ENCODE data around the gene PCNX2.

The PCNX2 gene

GRCh38 chr1:233245191-233245765, 50.2 kb downstream of the PCNX2 start:
- TF ChIP-seq, protein P1, sequence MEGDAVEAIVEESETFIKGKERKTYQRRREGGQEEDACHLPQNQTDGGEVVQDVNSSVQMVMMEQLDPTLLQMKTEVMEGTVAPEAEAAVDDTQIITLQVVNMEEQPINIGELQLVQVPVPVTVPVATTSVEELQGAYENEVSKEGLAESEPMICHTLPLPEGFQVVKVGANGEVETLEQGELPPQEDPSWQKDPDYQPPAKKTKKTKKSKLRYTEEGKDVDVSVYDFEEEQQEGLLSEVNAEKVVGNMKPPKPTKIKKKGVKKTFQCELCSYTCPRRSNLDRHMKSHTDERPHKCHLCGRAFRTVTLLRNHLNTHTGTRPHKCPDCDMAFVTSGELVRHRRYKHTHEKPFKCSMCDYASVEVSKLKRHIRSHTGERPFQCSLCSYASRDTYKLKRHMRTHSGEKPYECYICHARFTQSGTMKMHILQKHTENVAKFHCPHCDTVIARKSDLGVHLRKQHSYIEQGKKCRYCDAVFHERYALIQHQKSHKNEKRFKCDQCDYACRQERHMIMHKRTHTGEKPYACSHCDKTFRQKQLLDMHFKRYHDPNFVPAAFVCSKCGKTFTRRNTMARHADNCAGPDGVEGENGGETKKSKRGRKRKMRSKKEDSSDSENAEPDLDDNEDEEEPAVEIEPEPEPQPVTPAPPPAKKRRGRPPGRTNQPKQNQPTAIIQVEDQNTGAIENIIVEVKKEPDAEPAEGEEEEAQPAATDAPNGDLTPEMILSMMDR (IDR thresholded peaks at IDR 0.05; ENCODE audit: low read depth, low read length, missing control alignments), result no peak
- H3K4me3 ChIP-seq (replicated peaks; ENCODE audit: low read depth, low read length), result no peak overlapping the region
- no peak for DNase-seq (ENCODE audit: extremely low read depth, low read depth)

DNA sequence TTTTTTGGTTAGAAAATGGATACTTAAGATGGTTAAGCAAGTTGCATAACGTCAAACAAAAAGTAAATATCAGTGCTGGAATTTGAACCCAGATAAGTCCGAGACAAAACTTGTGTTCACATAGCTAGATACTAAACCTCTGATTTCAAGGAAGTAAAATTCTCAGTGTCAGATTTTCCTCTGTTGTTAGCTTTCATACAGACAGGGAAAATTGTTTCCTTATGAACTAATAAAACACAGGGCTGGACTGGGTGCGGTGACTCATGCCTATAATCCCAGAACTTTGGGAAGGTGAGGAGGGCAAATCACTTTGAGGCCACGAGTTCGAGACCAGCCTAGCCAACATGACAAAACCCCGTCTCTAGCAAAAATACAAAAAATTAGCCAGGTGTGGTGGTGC, 51.3 kb downstream of the PCNX2 start:
- DNase-seq (ENCODE audit: extremely low read depth, low read depth), result no peak
- no peak overlapping the region for H3K4me3 ChIP-seq (replicated peaks; ENCODE audit: low read depth, low read length)
- TF ChIP-seq, protein P1 (IDR thresholded peaks at IDR 0.05; ENCODE audit: low read depth, low read length, missing control alignments), result no peak

- no peak for DNase-seq (ENCODE audit: extremely low read depth, low read depth)
- TF ChIP-seq, protein P1 (IDR thresholded peaks at IDR 0.05; ENCODE audit: low read depth, low read length, missing control alignments), result no peak
- H3K4me3 ChIP-seq (replicated peaks; ENCODE audit: low read depth, low read length), result no peak overlapping the region
Measured at GRCh38 chr1:233242827-233243483, 52.6 kb downstream of the PCNX2 start.

DNA sequence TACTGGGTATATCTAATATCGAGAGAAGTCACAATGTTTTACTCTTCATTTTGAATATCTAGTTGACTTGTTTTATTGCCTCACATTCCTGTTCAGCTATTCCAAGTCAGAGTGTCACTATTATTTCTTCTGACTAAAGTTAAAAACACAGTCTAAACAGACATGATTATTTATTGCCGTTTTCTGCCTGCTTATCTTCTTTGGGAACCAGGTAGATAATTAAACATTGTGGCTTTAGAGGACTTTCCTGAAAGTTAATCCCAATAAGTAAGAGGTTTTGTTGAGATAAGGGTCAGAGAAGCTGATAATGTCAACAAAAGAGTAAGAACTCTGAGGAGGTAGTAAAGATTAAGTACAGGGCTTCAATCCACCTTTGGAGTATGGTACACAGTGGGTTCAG, 53.8 kb downstream of the PCNX2 start:
- no peak overlapping the region for H3K4me3 ChIP-seq (replicated peaks; ENCODE audit: low read depth, low read length)
- no peak for DNase-seq (ENCODE audit: extremely low read depth, low read depth)
- TF ChIP-seq, protein P1 (IDR thresholded peaks at IDR 0.05; ENCODE audit: low read depth, low read length, missing control alignments), result no peak

DNA sequence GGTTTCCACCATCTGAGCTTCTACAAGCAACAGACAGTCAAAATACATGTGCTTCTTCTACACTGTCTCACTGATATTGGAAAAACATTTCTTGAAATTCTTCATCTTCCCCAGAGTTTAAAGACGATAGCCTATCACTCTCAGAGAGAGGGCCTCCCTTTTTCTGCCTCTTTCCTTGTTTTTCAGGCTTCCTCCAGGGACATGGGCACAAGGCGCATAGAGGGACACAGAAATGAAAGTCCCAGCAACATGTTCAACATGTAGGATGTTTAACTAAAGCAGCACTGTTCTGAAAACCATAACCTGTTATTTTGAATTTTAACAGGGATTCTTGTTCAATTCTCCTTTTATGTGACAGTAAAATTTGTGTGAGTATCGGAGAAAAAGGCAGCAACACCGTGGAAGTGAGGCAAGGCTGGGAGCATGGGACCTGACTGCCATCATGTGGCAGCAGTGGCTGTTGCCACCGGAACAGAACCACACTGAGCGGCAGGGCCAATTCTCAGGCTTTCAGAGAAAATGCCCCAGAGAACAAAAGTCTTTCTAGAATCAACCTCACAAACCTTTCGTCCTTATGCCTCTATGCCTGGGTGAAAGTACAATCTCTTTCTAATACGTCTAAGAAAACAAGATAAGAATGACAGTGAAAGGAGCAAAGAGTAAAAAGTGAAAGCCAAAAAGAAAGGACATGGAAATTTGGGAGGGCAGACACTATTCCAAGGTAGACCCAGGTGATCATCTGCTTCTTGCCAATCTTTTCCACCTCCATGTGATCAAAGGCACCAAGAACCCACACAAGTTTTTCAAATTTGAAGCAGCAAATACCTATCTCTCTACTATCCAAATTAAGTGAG, 54.5 kb downstream of the PCNX2 start:
- DNase-seq (ENCODE audit: extremely low read depth, low read depth), result no peak
- no peak overlapping the region for H3K4me3 ChIP-seq (replicated peaks; ENCODE audit: low read depth, low read length)
- TF ChIP-seq, protein P1 (IDR thresholded peaks at IDR 0.05; ENCODE audit: low read depth, low read length, missing control alignments), result peak; percentile 71

DNA sequence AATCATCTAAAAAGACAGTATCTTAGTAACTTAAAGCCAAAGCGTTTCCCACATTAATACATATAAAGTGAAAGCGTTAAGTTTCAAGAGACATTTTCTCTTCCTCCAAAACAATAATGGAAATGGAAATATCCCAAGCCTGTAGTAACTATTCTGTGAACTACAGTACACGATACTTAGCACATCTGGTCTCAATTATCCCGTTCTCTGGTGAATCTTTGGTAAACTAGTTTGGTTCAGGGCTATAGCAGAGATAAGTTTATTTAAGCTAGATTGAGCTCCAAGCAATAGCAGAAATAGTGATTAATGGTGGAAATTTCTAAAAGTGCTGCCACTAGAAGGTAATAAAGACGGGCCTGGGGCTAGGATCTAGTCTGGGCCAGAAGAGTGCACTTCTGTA, 55.2 kb downstream of the PCNX2 start:
- no peak overlapping the region for H3K4me3 ChIP-seq (replicated peaks; ENCODE audit: low read depth, low read length)
- TF ChIP-seq, protein P1 (IDR thresholded peaks at IDR 0.05; ENCODE audit: low read depth, low read length, missing control alignments), result no peak
- no peak for DNase-seq (ENCODE audit: extremely low read depth, low read depth)

All from HFF-Myc (cell line).